Fibroblast of lung (primary cell): Measurements from ENCODE around the gene LIG1. TPM values are rescaled to one million over a fixed set of nuclear protein-coding genes. Genes with fewer than 3 reads are reported as not detected.
"Not testable (repeated sequence)": the region's sequence is repeated elsewhere in the genome, so short reads cannot be mapped to it uniquely, and the experiment has no call there.

Experiments
- DNase-seq, 2 donors: peaks; one replicate each; pipeline versions ENCODE4 v3.0.0 to v3.0.0-alpha.2; 2010; ENCODE audit warnings: low read depth in 2 of 2
- H2AFZ ChIP-seq: 2 replicates; pipeline ENCODE4 v1.5.1; 2012; ENCODE audit warnings: low read length, control low read depth, inconsistent platforms
- H3K27ac ChIP-seq: 2 replicates; pipeline ENCODE4 v1.5.1; 2011; ENCODE audit warnings: low read length, control low read depth; ENCODE audit not compliant: insufficient read depth
- H3K27me3 ChIP-seq: 2 replicates; pipeline ENCODE4 v1.5.1; 2011; ENCODE audit warnings: mild to moderate bottlenecking, low read length; ENCODE audit not compliant: control insufficient read depth, insufficient read depth
- H3K36me3 ChIP-seq: 2 replicates; pipeline ENCODE4 v1.5.1; 2011; ENCODE audit warnings: low read length; ENCODE audit not compliant: control insufficient read depth, insufficient read depth
- H3K4me1 ChIP-seq: 2 replicates; pipeline ENCODE4 v1.5.1; 2011; ENCODE audit warnings: low read length; ENCODE audit not compliant: control insufficient read depth, insufficient read depth; ENCODE audit errors: extremely low read depth
- H3K4me2 ChIP-seq: 2 replicates; pipeline ENCODE4 v1.5.1; 2011; ENCODE audit warnings: low read length, control low read depth; ENCODE audit not compliant: insufficient read depth; ENCODE audit errors: extremely low read depth
- H3K4me3 ChIP-seq, 4 experiments: fragments of 200-600 bp in 1 of 4; sonication (generic) in 1 of 4; replicated peaks in 1 of 4; 2 replicates each; pipeline ENCODE4 v1.5.1; 2011 to 2016; ENCODE audit warnings: low read length in 4 of 4, low read depth in 3 of 4, mild to moderate bottlenecking in 3 of 4, control low read depth in 2 of 4, inconsistent platforms in 1 of 4, mixed read lengths in 1 of 4; ENCODE audit not compliant: insufficient read depth in 1 of 4; ENCODE audit errors: control extremely low read depth in 1 of 4
- H3K79me2 ChIP-seq: 2 replicates; pipeline ENCODE4 v1.5.1; 2012; ENCODE audit warnings: mild to moderate bottlenecking, low read length, inconsistent platforms; ENCODE audit not compliant: control insufficient read depth, insufficient read depth
- H3K9ac ChIP-seq: 2 replicates; pipeline ENCODE4 v1.5.1; 2011; ENCODE audit warnings: mild to moderate bottlenecking, low read length, control low read depth; ENCODE audit not compliant: insufficient read depth
- H3K9me3 ChIP-seq: 2 replicates; pipeline ENCODE4 v1.5.1; 2012; ENCODE audit warnings: low read depth, low read length; ENCODE audit not compliant: control insufficient read depth, insufficient read depth
- H4K20me1 ChIP-seq: 2 replicates; pipeline ENCODE4 v1.5.1; 2011; ENCODE audit warnings: low read length; ENCODE audit not compliant: control insufficient read depth, insufficient read depth; ENCODE audit errors: extremely low read depth
- CTCF ChIP-seq, 2 donors: IDR thresholded peaks in 1 of 2; conservative IDR thresholded peaks in 1 of 2; 1 replicate in 1 of 2; 2 replicates in 1 of 2; pipeline ENCODE4 v1.5.1; 2011 to 2012; ENCODE audit warnings: low read length in 2 of 2, control low read depth in 1 of 2, inconsistent platforms in 1 of 2, low read depth in 1 of 2, mild to moderate bottlenecking in 1 of 2
- EZH2 ChIP-seq: IDR thresholded peaks from 2 replicates; pipeline ENCODE4 v1.5.1; 2012; ENCODE audit warnings: low read length, control low read depth, mild to moderate bottlenecking; ENCODE audit errors: missing control alignments
- polyA plus RNA-seq, 2 donors: library from polyadenylated mRNA; depleted of rRNA in 1 of 2; stranded (reverse) in 1 of 2; unstranded in 1 of 2; fragments of >200 nt; gene quantifications; 2 replicates each; pipeline ENCODE4 v1.2.1, GENCODE V29; 2011 to 2012; ENCODE audit warnings: missing spikeins in 1 of 2
- total RNA-seq: library from RNA; depleted of rRNA; stranded (reverse); fragments of >200 nt; gene quantifications from 2 replicates; pipeline ENCODE4 v1.2.1, GENCODE V29; 2014

LIG1 gene
- total and polyA plus RNA-seq, 2 donors (not counting 1 experiment from before 2014, with no cell fraction given), result 10.6 TPM

- Histone ChIP-seq H3K4me2 (no peak overlapping the region), H3K79me2 (no peaks in the 10 kb centered on the region), H3K27ac (no peak overlapping the region), H3K4me3 (no peak overlapping the region), H3K27me3 (peaks cover 6% of the 10 kb centered on the region), H4K20me1 (no peaks in the 10 kb centered on the region), H3K36me3 (no peaks in the 10 kb centered on the region), H2AFZ (no peak overlapping the region), H3K9ac (no peak overlapping the region), H3K4me1 (no peaks in the 10 kb centered on the region), H3K9me3 (no peaks in the 10 kb centered on the region)
- no peak for DNase-seq
- no peak for TF ChIP-seq CTCF (conservative IDR thresholded peaks at IDR 0.05 in 1 of 2, IDR thresholded peaks at IDR 0.05 in 1 of 2; ENCODE audit: low read depth in 1 of 2, low read length in 2 of 2)
- no peak for TF ChIP-seq EZH2
Measured at GRCh38 chr19:48094129-48094854, 75.9 kb downstream of the LIG1 start.

- not testable (repeated sequence) for H2AFZ ChIP-seq, H3K4me1 ChIP-seq, H3K27ac ChIP-seq, H3K79me2 ChIP-seq, H3K4me3 ChIP-seq, H3K9me3 ChIP-seq, H3K9ac ChIP-seq, H3K36me3 ChIP-seq, H4K20me1 ChIP-seq, H3K4me2 ChIP-seq
- peak; percentile 73 to 93 for DNase-seq
- peaks cover 11% of the 10 kb centered on the region for H3K27me3 ChIP-seq
Measured at GRCh38 chr19:48091111-48091718, 78.9 kb downstream of the LIG1 start.

- no peak for DNase-seq
- Histone ChIP-seq H3K4me2 (no peak overlapping the region), H3K9ac (no peak overlapping the region), H3K9me3 (no peaks in the 10 kb centered on the region), H3K36me3 (no peaks in the 10 kb centered on the region), H3K4me1 (no peaks in the 10 kb centered on the region), H3K27ac (no peak overlapping the region), H3K4me3 (no peak overlapping the region), H3K27me3 (peaks cover 11% of the 10 kb centered on the region), H3K79me2 (no peaks in the 10 kb centered on the region), H2AFZ (no peak overlapping the region), H4K20me1 (no peaks in the 10 kb centered on the region)
- TF ChIP-seq CTCF (conservative IDR thresholded peaks at IDR 0.05 in 1 of 2, IDR thresholded peaks at IDR 0.05 in 1 of 2; ENCODE audit: low read depth in 1 of 2, low read length in 2 of 2), result no peak
- no peak for TF ChIP-seq EZH2
Measured at GRCh38 chr19:48090281-48090802, 79.8 kb downstream of the LIG1 start.

GRCh38 chr19:48088991-48089390 is 81.2 kb downstream of the LIG1 start:
- not testable (repeated sequence) for H3K27ac ChIP-seq, H3K4me1 ChIP-seq, H3K4me2 ChIP-seq, H3K4me3 ChIP-seq, H3K36me3 ChIP-seq, H3K27me3 ChIP-seq, H4K20me1 ChIP-seq, H3K9me3 ChIP-seq, H3K79me2 ChIP-seq, H3K9ac ChIP-seq, H2AFZ ChIP-seq, DNase-seq
